ENCODE measurements around the gene SMKR1.
A peak's percentile ranks its signal among the peaks of the same experiment; 100 is the strongest.

Gene SMKR1

DNA sequence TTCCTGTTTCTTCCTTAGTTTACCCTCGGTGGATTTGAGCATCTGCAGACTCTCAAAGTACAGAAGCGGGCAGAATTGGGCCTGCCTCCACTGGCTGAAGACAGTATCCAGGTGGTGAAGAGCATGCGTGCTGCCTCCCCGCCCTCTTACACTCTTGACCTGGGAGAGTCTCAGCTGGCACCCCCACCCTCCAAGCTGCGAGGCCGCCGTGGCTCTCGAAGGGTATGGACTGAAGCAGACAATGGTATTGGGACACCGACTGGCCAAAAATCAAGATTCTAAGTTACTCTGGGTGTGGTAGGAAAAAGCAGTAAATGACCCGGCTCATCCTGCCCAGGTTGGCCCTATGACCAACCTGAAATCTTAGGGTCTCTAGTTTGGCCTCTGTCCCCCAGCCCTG, 45.9 kb upstream of the SMKR1 start:
- peaks cover 0 to 5% of the 10 kb centered on the region in 2 experiments for H3K36me3 ChIP-seq (ENCODE audit: control insufficient read depth in 1 of 2, insufficient read depth in 2 of 2, low read length in 2 of 2)
- H3K27me3 ChIP-seq (ENCODE audit: insufficient read depth, low read length) = no peaks in the 10 kb centered on the region
- no peak overlapping the region for H3K27ac ChIP-seq (ENCODE audit: low read depth, low read length)
- no peaks in the 10 kb centered on the region for H3K79me2 ChIP-seq (ENCODE audit: control insufficient read depth, insufficient read depth, low read length, poor library complexity)
- H4K8ac ChIP-seq (ENCODE audit: low read depth, low read length) = peak overlapping the region; percentile 30
- no peak overlapping the region for H3K14ac ChIP-seq (ENCODE audit: low read length)
- no peak overlapping the region for H2BK12ac ChIP-seq (ENCODE audit: low read length)
- H3K4me1 ChIP-seq (ENCODE audit: control insufficient read depth in 1 of 2, insufficient read depth in 2 of 2, low read length in 2 of 2) = peaks cover 5 to 11% of the 10 kb centered on the region in 2 experiments
- no peak overlapping the region for H4K12ac ChIP-seq (ENCODE audit: low read depth, low read length)
- no peak overlapping the region for H3K4me3 ChIP-seq (ENCODE audit: low read depth, low read length)
- no peak overlapping the region for H4K91ac ChIP-seq (ENCODE audit: low read depth, low read length)
- no peak overlapping the region for H3K4ac ChIP-seq (ENCODE audit: low read depth, low read length)
- H3K18ac ChIP-seq (ENCODE audit: low read length) = no peak overlapping the region
- no peak overlapping the region for H2AFZ ChIP-seq (ENCODE audit: insufficient read depth, low read length, poor library complexity)
- no peak overlapping the region for H3K23ac ChIP-seq (ENCODE audit: low read length)
- H3K4me2 ChIP-seq (ENCODE audit: low read length) = no peak overlapping the region
- H2BK120ac ChIP-seq (ENCODE audit: insufficient read depth, low read length, poor library complexity) = no peak overlapping the region
- no peak overlapping the region for H2BK5ac ChIP-seq (ENCODE audit: low read depth, low read length, poor library complexity)
- H3K9me3 ChIP-seq (ENCODE audit: insufficient read depth, low read depth, low read length) = no peaks in the 10 kb centered on the region
- H2AK5ac ChIP-seq (ENCODE audit: low read length) = no peak overlapping the region
- WGBS (ENCODE audit: extremely low coverage, insufficient coverage, insufficient read length) = no CpG with 5 or more reads among the region's 10 CpGs
- no peak for DNase-seq
- H3K79me1 ChIP-seq (ENCODE audit: low read length) = no peaks in the 10 kb centered on the region
- H3K9ac ChIP-seq (ENCODE audit: low read length) = no peak overlapping the region

DNA sequence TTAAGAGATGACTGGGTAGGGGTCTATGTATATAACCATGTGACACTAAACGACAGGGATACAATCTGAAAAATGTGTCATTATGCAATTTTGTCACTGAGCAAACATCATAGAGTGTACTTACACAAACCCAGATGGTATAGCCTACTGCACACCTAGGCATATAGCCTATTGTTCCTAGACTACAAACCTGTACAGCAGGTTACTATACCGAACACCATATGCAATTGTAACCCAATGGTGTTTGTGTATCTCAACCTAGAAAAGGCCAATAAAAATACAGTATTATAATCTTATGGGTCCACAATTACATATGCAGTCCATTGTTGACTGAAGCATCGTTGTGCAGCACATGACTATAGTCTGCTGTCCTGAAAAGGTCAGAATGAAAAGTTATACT, 45.2 kb upstream of the SMKR1 start:
- H3K9ac ChIP-seq (ENCODE audit: low read length) = no peak overlapping the region
- H3K4ac ChIP-seq (ENCODE audit: low read depth, low read length) = no peak overlapping the region
- H3K27me3 ChIP-seq (ENCODE audit: insufficient read depth, low read length) = no peaks in the 10 kb centered on the region
- no peaks in the 10 kb centered on the region for H3K79me2 ChIP-seq (ENCODE audit: control insufficient read depth, insufficient read depth, low read length, poor library complexity)
- H4K8ac ChIP-seq (ENCODE audit: low read depth, low read length) = no peak overlapping the region
- H3K79me1 ChIP-seq (ENCODE audit: low read length) = no peaks in the 10 kb centered on the region
- no peak overlapping the region for H4K91ac ChIP-seq (ENCODE audit: low read depth, low read length)
- no peak overlapping the region for H2BK5ac ChIP-seq (ENCODE audit: low read depth, low read length, poor library complexity)
- no peaks in the 10 kb centered on the region for H3K9me3 ChIP-seq (ENCODE audit: insufficient read depth, low read depth, low read length)
- DNase-seq = no peak
- H4K12ac ChIP-seq (ENCODE audit: low read depth, low read length) = no peak overlapping the region
- no peak overlapping the region for H3K4me2 ChIP-seq (ENCODE audit: low read length)
- no peak overlapping the region for H3K27ac ChIP-seq (ENCODE audit: low read depth, low read length)
- no peak overlapping the region for H3K14ac ChIP-seq (ENCODE audit: low read length)
- H3K18ac ChIP-seq (ENCODE audit: low read length) = no peak overlapping the region
- no peak overlapping the region for H2AK5ac ChIP-seq (ENCODE audit: low read length)
- WGBS (ENCODE audit: extremely low coverage, insufficient coverage, insufficient read length) = no CpG with 5 or more reads among the region's 3 CpGs
- H3K23ac ChIP-seq (ENCODE audit: low read length) = no peak overlapping the region
- no peak overlapping the region for H2BK12ac ChIP-seq (ENCODE audit: low read length)
- H2AFZ ChIP-seq (ENCODE audit: insufficient read depth, low read length, poor library complexity) = no peak overlapping the region
- no peak overlapping the region for H3K4me3 ChIP-seq (ENCODE audit: low read depth, low read length)
- H3K4me1 ChIP-seq (ENCODE audit: control insufficient read depth in 1 of 2, insufficient read depth in 2 of 2, low read length in 2 of 2) = peaks cover 5 to 11% of the 10 kb centered on the region in 2 experiments
- no peak overlapping the region for H2BK120ac ChIP-seq (ENCODE audit: insufficient read depth, low read length, poor library complexity)
- peaks cover 0 to 5% of the 10 kb centered on the region in 2 experiments for H3K36me3 ChIP-seq (ENCODE audit: control insufficient read depth in 1 of 2, insufficient read depth in 2 of 2, low read length in 2 of 2)

DNA sequence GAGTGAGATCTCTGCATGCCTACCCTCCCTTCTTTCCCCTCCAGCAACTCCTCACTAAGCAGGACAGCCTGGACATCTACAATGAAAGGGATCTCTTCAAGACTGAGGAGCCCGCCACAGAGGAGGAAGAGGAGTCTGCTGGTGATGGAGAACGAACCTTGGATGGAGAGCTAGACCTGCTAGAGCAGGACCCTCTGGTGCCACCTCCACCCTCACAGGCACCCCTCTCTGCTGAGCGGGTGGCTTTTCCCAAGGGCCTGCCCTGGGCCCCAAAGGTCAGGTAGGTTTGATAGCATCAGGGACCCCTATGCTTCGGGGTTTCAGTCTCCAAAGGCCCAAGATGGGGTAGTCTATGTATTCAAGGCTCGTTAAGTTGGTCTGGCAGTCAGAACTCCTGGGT, 44.2 kb upstream of the SMKR1 start:
- Histone ChIP-seq H4K12ac (ENCODE audit: low read depth, low read length) (no peak overlapping the region), H3K4me2 (ENCODE audit: low read length) (no peak overlapping the region), H3K18ac (ENCODE audit: low read length) (no peak overlapping the region), H3K36me3 (ENCODE audit: control insufficient read depth in 1 of 2, insufficient read depth in 2 of 2, low read length in 2 of 2) (peaks cover 0 to 5% of the 10 kb centered on the region in 2 experiments), H2AK5ac (ENCODE audit: low read length) (no peak overlapping the region), H4K91ac (ENCODE audit: low read depth, low read length) (no peak overlapping the region), H3K27ac (ENCODE audit: low read depth, low read length) (no peak overlapping the region), H3K27me3 (ENCODE audit: insufficient read depth, low read length) (no peaks in the 10 kb centered on the region), H4K8ac (ENCODE audit: low read depth, low read length) (no peak overlapping the region), H2BK5ac (ENCODE audit: low read depth, low read length, poor library complexity) (no peak overlapping the region), H3K23ac (ENCODE audit: low read length) (no peak overlapping the region), H3K4ac (ENCODE audit: low read depth, low read length) (no peak overlapping the region), H3K4me3 (ENCODE audit: low read depth, low read length) (no peak overlapping the region), H3K79me1 (ENCODE audit: low read length) (no peaks in the 10 kb centered on the region), H3K4me1 (ENCODE audit: control insufficient read depth in 1 of 2, insufficient read depth in 2 of 2, low read length in 2 of 2) (peaks cover 5 to 11% of the 10 kb centered on the region in 2 experiments), H3K14ac (ENCODE audit: low read length) (no peak overlapping the region), H3K9me3 (ENCODE audit: insufficient read depth, low read depth, low read length) (no peaks in the 10 kb centered on the region), H3K79me2 (ENCODE audit: control insufficient read depth, insufficient read depth, low read length, poor library complexity) (no peaks in the 10 kb centered on the region), H2BK12ac (ENCODE audit: low read length) (no peak overlapping the region), H2AFZ (ENCODE audit: insufficient read depth, low read length, poor library complexity) (no peak overlapping the region), H2BK120ac (ENCODE audit: insufficient read depth, low read length, poor library complexity) (no peak overlapping the region), H3K9ac (ENCODE audit: low read length) (no peak overlapping the region)
- no peak for DNase-seq
- WGBS (ENCODE audit: extremely low coverage, insufficient coverage, insufficient read length) = no CpG with 5 or more reads among the region's 5 CpGs

DNA sequence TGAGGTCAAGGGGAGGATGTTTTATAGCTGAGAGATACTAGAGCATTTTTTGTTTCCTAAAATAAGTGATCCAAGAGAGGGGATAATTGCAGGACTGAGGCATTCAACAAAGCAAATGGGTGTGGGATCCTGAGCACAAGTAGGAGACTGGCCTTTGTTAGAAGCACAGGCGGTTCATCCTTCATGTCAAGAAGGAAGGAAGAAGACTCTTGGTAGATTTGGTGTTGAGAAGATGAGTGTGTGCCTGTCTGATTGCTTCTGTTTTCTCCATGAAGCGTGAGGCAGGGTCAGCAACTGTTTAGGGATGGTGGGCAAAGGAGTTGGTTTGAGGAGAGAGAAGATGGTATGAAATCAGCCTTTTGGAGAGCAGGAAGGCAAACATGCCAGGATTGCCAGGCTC, 40.5 kb upstream of the SMKR1 start:
- no peaks in the 10 kb centered on the region for H3K9me3 ChIP-seq (ENCODE audit: insufficient read depth, low read depth, low read length)
- H3K4me3 ChIP-seq (ENCODE audit: low read depth, low read length) = no peak overlapping the region
- H3K79me2 ChIP-seq (ENCODE audit: control insufficient read depth, insufficient read depth, low read length, poor library complexity) = no peaks in the 10 kb centered on the region
- no peak overlapping the region for H3K9ac ChIP-seq (ENCODE audit: low read length)
- peaks cover 0 to 2% of the 10 kb centered on the region in 2 experiments for H3K36me3 ChIP-seq (ENCODE audit: control insufficient read depth in 1 of 2, insufficient read depth in 2 of 2, low read length in 2 of 2)
- H2BK120ac ChIP-seq (ENCODE audit: insufficient read depth, low read length, poor library complexity) = peak overlapping the region; percentile 37
- no peak overlapping the region for H2AK5ac ChIP-seq (ENCODE audit: low read length)
- H2BK12ac ChIP-seq (ENCODE audit: low read length) = no peak overlapping the region
- H3K4ac ChIP-seq (ENCODE audit: low read depth, low read length) = no peak overlapping the region
- no peak overlapping the region for H4K91ac ChIP-seq (ENCODE audit: low read depth, low read length)
- H4K12ac ChIP-seq (ENCODE audit: low read depth, low read length) = no peak overlapping the region
- WGBS (ENCODE audit: extremely low coverage, insufficient coverage, insufficient read length) = no CpG with 5 or more reads among the region's 2 CpGs
- no peak overlapping the region for H2AFZ ChIP-seq (ENCODE audit: insufficient read depth, low read length, poor library complexity)
- H3K27ac ChIP-seq (ENCODE audit: low read depth, low read length) = no peak overlapping the region
- H3K23ac ChIP-seq (ENCODE audit: low read length) = no peak overlapping the region
- H3K14ac ChIP-seq (ENCODE audit: low read length) = no peak overlapping the region
- no peaks in the 10 kb centered on the region for H3K4me1 ChIP-seq (ENCODE audit: control insufficient read depth in 1 of 2, insufficient read depth in 2 of 2, low read length in 2 of 2)
- no peak overlapping the region for H3K18ac ChIP-seq (ENCODE audit: low read length)
- no peak overlapping the region for H3K4me2 ChIP-seq (ENCODE audit: low read length)
- H4K8ac ChIP-seq (ENCODE audit: low read depth, low read length) = no peak overlapping the region
- H3K27me3 ChIP-seq (ENCODE audit: insufficient read depth, low read length) = no peaks in the 10 kb centered on the region
- no peak for DNase-seq
- H3K79me1 ChIP-seq (ENCODE audit: low read length) = no peaks in the 10 kb centered on the region
- H2BK5ac ChIP-seq (ENCODE audit: low read depth, low read length, poor library complexity) = no peak overlapping the region
